ENCODE results near the gene MAEA.

DNA sequence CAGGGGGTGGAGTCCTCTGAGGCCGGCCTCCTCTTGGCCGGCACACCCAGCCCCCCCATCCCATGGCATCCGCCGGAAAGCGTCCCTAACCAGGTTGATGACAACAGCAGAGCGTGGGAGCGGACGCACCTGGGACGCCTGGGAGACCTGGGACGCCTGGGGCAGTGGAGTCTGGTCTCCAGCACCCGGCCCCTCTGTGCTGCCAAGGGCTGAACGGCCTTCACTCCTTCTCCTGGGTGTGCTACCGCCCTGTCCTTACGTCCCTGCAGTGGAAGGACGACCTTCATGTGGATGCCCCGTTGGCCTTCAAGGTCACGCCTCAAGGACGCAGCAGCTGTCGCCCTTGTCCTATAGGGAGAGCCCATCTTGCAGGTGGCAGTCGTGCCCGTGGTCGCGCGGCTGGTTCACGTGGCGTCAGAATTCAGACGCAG is 89.7 kb downstream of the MAEA start:
- no peak for TF ChIP-seq EZH2 (IDR thresholded peaks at IDR 0.05)
- TF ChIP-seq, protein P1, sequence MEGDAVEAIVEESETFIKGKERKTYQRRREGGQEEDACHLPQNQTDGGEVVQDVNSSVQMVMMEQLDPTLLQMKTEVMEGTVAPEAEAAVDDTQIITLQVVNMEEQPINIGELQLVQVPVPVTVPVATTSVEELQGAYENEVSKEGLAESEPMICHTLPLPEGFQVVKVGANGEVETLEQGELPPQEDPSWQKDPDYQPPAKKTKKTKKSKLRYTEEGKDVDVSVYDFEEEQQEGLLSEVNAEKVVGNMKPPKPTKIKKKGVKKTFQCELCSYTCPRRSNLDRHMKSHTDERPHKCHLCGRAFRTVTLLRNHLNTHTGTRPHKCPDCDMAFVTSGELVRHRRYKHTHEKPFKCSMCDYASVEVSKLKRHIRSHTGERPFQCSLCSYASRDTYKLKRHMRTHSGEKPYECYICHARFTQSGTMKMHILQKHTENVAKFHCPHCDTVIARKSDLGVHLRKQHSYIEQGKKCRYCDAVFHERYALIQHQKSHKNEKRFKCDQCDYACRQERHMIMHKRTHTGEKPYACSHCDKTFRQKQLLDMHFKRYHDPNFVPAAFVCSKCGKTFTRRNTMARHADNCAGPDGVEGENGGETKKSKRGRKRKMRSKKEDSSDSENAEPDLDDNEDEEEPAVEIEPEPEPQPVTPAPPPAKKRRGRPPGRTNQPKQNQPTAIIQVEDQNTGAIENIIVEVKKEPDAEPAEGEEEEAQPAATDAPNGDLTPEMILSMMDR (IDR thresholded peaks at IDR 0.05), result no peak
